K562 treated with DMSO at 1 percent for 24 hours (cell line): ENCODE measurements around the gene PRM1. TPM values are rescaled to one million over a fixed set of nuclear protein-coding genes. Genes with fewer than 3 reads are reported as not detected.

Experiments
- total RNA-seq: library from RNA; unstranded; fragments of 300-600 nt; gene quantifications from 2 replicates; pipeline ENCODE4 v1.2.3, GENCODE V29; 2022; ENCODE audit warnings: low read depth; ENCODE audit not compliant: insufficient read depth

The PRM1 gene
- not detected in 2 replicates for total RNA-seq

GRCh38 chr16:11280616-11281522 lies at the start of gene PRM1:
PRM1 (minus strand) TSS chr16:11281330; CDS start chr16:11281238, 92 bp downstream.

GRCh38 chr16:11276143-11276895 lies 4.8 kb downstream of the PRM1 start, which contains the start of gene PRM2:
PRM2 (minus strand) TSS chr16:11276480; CDS start chr16:11276370, 110 bp downstream.

GRCh38 chr16:11272921-11273720 lies 8.0 kb downstream of the PRM1 start, which contains the start of gene PRM3:
PRM3 (minus strand) TSS chr16:11273629; CDS start chr16:11273595, 34 bp downstream.

GRCh38 chr16:11268921-11269375 lies 12.2 kb downstream of the PRM1 start, which contains the start of gene TNP2:
TNP2 (minus strand) TSS chr16:11269325; CDS start chr16:11269262, 63 bp downstream.

GRCh38 chr16:11255737-11256660 lies 25.1 kb downstream of the PRM1 start, which contains the start of gene SOCS1:
SOCS1 (minus strand) TSS chr16:11256204; CDS start chr16:11255478, 726 bp downstream.

Other genes starting within 250 kb of the PRM1 start
- gene SOCS1, start 25.1 kb downstream of the PRM1 start, total RNA-seq = 137 and 153 TPM in 2 replicates
- not detected in 2 replicates for gene TNP2, start 12.0 kb downstream of the PRM1 start, total RNA-seq
- gene PRM3, start 7.7 kb downstream of the PRM1 start, total RNA-seq = not detected in 2 replicates
- gene PRM2, start 4.8 kb downstream of the PRM1 start, total RNA-seq = not detected in 2 replicates
- gene RMI2, start 64.1 kb upstream of the PRM1 start, total RNA-seq = 72.9 and 75.2 TPM in 2 replicates